HG03442 (cell line): ENCODE results near the gene GPR21.

Experiments used
- ATAC-seq: cut with Tn5 transposase; IDR thresholded peaks from one replicate; pipeline ENCODE4 v1.9.1; 2021; ENCODE audit warnings: mild to moderate bottlenecking, moderate library complexity; ENCODE audit not compliant: unreplicated experiment

Gene GPR21

DNA sequence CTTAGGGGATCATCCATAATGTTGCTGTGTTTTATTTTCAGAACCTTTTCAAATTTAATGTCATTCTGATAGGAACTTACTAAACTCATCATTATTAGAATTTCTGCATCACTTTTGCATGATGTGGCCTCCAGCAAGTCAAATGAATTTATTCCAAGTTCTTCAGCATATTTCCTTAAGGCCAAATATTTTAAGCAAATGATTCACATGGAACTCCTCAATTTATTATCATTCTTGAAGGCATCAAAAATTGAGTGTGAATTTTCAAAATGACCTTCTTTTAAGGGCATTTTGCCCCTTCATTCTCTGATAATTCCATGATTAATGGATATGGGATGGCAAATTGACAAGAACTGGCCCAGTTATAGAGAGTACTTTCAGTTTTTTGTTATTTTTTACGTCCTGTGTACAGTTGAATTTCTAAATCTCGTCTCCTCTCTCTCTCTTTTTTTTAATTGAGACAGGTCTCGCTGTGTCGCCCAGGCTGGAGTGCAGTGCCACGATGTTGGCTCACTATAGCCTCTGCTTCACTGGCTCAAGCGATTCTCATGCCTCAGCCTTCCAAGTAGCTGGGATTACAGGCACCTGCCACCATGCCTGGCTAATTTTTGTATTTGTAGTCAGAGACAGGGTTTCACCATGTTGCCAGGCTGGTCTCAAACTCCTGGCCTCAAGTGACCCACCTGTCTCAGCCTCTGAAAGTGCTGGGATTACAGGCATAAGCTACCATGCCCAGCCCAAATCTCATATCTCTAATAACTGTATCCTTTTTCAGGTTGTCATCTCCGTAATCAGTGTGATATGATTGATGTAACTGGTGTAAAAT is 29.1 kb downstream of the GPR21 start:
- ATAC-seq, result no peak

DNA sequence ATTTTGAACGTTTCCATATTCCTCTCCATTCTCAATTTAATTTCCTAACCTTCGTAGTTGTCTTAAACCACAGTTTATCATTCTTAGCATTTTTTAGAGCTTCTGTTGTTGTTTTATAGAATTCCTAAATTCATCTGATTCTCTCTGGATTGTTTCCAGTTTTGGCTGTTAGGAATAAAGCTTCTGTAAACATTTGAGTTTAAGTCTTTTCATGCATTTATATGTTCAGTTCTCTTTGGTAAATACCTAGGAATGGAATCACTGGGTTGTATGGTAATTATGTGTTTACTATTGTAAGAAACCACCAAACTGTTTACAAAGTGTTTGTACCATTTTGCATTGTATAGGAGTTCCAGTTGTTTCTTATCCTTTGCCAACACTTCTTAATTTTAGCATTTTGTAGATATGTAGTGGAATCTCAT is 29.7 kb downstream of the GPR21 start:
- ATAC-seq, result no peak

DNA sequence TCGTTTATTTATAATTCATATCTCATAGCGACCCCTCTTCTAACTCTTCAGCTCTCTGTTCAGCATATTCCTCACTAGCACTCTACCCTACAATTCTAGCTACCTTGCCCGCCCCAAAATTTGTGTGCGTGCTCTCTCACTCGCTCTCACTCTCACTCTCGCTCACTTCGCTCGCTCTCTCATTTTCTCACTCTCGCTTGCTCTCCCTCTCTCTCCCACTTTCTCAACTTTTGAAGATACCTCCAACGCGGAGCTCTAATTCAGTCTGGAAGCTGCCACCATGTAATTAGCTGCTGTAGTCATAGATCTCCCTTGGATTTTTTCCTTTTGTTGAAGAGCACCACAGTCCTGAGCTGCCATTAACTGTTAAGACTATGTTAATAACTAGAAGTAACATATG is 30.4 kb downstream of the GPR21 start:
- ATAC-seq, result no peak

DNA sequence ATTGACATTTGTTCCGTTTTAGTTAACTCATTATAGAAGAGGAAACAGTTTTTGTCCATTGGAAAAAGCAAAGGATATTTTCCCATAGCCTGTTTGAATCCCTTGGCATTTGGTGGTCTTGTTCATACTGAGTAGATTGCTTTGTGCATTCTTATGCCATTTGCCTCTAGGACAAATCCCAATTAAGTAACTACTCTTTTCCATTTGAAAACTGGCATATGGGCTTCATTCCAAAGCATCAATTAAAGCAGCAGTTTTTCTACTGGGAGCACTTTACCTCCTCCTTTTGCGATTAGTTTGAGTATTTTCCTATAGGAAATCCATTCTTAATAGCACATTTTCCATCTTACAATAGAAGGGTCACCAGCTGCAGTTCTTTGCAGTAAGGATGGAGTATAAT is 31.2 kb downstream of the GPR21 start:
- ATAC-seq, result no peak

DNA sequence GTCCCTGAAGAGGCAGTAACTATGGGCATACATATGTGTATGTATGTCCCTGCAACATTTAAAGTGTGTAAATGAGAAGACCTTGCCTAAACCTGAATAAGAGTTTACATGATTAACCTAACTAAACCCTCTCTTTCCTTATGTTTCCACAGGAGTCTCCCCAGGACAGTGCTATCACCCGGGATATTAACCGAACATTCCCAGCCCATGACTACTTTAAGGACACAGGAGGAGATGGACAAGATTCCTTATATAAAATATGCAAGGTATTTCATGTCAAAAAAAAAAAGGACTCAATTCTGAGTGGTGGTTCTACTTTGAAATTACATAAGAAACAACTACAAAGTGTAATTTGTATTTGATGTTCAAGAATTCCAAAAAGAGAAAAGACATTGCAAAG is 31.7 kb downstream of the GPR21 start:
- no peak for ATAC-seq

DNA sequence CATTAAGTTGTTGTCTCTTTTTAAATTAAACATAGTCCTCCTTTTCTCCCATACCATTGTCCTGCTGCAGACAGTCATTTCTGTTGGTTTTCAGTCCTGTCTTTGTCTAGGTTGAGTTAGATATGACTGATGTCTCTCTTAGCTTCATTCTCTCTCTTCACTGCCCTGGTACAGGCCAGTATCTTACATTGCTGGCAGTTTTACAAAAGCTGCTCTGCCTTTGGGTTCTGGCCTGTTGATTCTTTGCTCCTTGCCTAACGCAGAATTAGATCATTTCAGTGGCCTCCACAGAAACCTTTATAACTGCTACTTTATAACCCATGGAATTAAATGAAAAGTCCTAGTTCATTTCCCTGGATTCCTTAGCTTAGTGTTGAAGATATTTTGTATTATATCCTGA is 33.7 kb downstream of the GPR21 start:
- no peak for ATAC-seq

DNA sequence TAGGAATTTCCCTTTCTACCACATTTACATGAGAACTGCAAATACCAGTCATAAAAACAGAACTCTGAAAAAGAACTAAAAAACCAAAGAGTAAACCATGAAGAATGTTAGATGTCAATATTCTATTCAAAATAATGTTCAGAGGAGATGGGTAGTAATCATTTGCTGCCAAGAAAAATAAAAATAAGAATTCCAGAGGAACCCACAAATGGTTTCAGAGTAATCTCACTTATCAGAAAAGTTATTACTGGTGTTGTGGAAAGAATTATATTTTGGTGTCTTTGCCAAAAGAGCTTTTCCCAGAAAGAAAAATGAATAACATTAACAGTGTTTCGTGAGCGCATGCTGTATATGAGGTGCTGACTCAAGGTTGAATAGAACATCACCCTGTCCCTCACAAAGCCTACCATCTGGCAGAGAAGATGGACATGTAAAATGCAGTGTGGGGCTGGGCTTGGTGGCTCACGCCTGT is 35.6 kb downstream of the GPR21 start:
- no peak for ATAC-seq

DNA sequence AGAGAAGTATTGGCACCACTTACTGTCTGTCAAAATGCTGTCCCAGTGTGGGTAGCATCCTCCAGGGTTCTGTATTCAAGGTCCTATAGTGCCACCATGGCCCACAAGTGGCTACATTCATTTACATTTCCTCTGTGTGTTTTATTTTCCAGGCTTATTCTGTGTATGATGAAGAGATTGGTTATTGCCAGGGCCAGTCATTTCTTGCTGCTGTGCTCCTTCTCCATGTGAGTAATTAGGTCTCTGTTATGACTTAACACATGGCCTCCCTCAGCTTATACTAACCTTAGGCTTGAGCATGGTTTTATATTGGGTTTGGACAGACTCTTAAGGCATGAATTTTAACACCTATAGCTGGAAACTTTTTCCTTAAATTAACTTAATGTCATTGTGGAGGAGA is 36.7 kb downstream of the GPR21 start:
- ATAC-seq, result no peak

DNA sequence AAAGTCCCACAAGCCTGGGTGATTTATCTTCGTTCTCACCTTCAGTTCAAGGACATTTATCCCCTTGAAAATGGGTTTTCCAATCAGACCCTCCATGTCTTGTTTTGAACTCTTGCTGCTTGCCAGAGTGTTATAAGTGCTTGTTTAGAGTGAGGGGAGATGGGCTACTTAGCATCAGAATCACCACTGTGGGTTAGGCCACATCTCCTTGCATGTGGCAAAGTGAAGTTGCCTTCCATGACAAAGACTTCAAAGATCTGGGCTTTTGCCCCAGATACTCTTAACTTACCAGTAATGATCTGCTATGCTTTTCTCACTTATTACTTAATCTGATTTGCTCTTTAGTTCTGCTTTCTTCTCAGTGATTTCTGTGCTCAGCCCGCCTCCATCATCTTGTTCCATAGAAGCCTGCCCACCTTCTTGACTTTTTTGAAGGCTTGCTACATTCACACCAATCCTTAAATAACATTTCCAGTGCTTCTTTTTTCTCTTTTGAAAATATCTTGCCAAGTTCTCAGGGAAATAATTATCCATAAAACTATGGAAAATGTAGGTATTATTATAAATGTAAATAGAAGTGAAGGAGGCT is 39.0 kb downstream of the GPR21 start:
- ATAC-seq, result no peak

DNA sequence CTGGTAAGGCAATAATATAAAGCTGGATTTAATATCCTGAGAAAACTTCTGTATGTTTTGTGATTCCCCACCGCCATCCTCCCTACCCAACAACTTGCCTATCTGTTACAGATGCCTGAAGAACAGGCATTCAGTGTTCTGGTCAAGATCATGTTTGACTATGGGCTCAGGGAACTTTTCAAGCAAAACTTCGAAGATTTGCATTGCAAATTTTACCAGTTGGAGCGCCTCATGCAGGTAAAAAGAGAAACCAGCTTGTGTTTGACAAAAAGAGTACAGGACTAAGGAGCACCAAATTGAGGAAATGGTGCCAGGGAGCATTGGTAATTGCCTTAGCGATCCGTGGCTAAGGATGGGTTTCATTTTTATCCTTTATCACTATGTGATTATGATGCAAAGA is 40.0 kb downstream of the GPR21 start:
- no peak for ATAC-seq

DNA sequence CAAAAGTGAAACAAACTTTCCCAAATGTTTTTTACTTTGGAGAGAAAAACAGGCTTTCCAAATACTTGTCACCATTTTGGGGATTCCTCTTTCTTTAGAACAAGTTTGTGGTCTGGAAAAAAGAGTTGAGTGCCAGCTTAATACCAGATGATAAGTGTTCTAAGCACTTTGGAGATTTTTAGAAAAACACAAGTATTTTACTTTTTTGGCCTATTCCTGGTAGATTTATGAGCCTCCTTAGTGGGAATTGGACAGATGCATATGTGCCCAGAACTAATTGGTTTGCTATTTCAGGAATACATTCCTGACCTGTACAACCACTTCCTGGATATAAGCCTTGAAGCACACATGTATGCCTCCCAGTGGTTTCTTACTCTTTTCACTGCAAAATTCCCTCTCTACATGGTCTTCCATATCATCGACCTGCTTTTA is 40.5 kb downstream of the GPR21 start:
- ATAC-seq, result no peak

DNA sequence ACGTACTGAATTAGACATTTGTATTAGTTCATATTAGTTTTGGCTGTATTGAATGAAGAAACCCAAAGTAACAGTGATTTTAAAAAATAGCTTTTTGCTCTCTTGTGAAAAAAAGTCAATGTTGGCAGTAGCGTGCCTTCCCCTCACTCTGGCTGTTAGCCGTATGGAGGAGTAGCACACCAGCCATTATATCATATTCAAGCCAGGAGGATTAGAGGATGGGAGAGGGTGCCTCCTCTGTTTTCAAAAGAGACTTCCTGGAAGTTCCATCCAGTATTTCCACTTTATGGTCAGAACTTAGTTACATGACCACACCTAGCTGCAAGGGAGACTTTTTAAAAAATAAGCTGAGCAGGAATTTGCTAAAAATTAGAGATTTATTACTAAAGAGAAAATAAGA is 41.2 kb downstream of the GPR21 start:
- ATAC-seq, result no peak

DNA sequence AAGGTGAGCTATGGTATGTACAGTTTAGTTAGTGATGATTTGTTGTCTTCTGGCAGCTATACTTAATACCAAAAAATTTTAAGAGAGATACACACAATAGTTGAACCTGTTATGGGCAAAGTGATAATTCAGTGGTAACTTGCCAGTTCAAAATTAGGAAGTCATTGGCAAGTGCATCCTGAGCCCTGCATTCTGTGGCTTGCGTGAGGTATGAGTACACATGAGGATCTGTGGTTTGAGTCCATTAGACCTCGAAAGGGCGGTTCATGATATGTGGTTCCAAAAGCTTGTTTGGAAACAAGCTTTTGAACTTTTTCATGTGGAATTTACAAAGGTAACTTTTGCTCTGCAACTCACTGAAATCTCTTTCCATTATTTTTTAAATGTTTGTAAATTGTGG is 47.0 kb downstream of the GPR21 start:
- ATAC-seq, result no peak

DNA sequence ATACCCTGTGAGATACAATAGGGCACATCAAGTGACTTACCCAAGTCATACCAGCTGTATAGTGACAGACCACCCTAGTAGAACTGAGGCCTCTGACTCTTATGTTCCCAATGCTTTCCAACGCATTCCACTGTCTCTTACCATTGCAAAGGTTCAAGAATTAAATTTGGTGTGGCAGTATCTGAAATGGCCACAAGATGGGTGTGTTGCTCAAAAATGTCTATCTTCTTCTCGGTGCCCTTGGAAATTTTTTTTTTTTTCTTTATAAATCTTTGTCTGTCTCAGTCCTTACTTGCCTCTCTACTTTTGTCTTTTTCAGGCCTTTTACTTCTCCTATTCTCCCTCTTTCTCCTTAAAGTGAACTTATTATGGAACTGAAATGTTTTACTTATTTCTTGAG is 48.4 kb downstream of the GPR21 start:
- no peak for ATAC-seq

DNA sequence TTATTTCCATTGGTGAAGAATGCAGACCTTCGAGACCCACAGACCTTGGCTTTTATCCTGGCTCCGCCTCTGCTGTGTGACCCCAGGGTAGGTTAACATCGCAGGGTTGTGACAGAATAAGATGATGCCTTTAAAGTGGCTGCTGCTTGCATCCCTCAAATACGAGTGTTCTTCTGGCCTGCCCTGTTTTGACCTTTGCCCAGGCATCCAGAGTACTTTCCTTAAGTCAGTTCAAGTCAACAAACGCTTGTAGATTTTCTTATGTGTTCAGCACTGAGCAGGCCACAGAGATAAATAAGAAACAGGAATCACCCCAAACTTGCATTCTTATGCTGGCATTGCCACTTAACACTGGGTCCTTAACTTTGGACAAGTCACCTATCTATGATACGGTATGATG is 50.2 kb downstream of the GPR21 start:
- no peak for ATAC-seq

DNA sequence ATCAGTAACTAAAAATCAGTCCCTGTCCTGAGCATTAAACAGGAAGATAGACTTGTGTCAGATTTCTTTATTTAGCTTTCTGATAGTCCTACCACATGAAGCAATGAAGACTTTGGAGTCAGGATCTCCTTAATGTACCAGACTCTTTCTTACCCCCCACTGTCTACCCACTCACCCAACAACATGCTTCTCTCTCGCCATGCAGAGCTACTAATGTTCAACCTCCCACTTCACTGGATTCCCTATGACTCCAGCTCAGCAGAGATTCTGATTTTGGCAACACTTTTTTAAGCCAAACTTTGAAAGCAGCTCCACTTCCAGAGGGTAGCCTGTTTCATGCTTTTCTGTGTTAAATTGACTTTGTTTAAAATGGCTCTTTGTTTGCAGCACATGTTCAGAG is 50.8 kb downstream of the GPR21 start:
- no peak for ATAC-seq
